ENCODE data around the gene CD300H.

DNA sequence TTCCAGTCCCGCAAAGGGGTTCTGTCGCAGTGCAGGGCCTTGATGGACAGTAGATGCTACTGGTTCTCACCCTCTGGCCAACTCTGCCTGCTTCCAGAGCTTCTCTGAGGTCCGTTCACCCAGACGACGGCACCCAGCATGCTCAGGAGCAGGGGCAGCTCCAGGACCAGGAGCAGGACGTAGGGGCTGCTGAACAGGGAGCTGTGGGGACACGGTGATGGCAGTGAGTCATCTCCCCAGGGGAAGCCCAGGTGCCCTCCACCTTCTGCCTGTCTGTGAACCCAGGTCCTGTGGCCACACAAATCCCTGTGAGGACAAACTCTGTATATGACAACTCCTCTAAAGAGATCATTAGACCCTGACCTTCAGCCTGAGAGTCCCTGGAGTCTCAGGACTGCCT is 18.0 kb downstream of the CD300H start:
- TF ChIP-seq, protein P1, sequence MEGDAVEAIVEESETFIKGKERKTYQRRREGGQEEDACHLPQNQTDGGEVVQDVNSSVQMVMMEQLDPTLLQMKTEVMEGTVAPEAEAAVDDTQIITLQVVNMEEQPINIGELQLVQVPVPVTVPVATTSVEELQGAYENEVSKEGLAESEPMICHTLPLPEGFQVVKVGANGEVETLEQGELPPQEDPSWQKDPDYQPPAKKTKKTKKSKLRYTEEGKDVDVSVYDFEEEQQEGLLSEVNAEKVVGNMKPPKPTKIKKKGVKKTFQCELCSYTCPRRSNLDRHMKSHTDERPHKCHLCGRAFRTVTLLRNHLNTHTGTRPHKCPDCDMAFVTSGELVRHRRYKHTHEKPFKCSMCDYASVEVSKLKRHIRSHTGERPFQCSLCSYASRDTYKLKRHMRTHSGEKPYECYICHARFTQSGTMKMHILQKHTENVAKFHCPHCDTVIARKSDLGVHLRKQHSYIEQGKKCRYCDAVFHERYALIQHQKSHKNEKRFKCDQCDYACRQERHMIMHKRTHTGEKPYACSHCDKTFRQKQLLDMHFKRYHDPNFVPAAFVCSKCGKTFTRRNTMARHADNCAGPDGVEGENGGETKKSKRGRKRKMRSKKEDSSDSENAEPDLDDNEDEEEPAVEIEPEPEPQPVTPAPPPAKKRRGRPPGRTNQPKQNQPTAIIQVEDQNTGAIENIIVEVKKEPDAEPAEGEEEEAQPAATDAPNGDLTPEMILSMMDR (IDR thresholded peaks at IDR 0.05): no peak
- TF ChIP-seq POLR2A (IDR thresholded peaks at IDR 0.05): no peak
